NCI-H1048 (cell line): ENCODE data around the gene OGFOD3.
A peak's percentile ranks its signal among the peaks of the same experiment; 100 is the strongest.
"Not testable (repeated sequence)": the region's sequence is repeated elsewhere in the genome, so short reads cannot be mapped to it uniquely, and the experiment has no call there.

Source experiments
- DNase-seq: peaks from one replicate; lab custom pipeline; 2025; lab: John Stamatoyannopoulos, UW

OGFOD3 gene

GRCh38 chr17:82351713-82352488 is 66.5 kb downstream of the OGFOD3 start:
- DNase-seq = peak; percentile 62

- no peak for DNase-seq
Measured at GRCh38 chr17:82351254-82351712, 67.1 kb downstream of the OGFOD3 start.

GRCh38 chr17:82350182-82351030 is 68.0 kb downstream of the OGFOD3 start:
- DNase-seq = no peak

- no peak for DNase-seq
Measured at GRCh38 chr17:82349287-82349701, 69.1 kb downstream of the OGFOD3 start.

GRCh38 chr17:82348866-82349265 is 69.5 kb downstream of the OGFOD3 start:
- DNase-seq = no peak

- no peak for DNase-seq
Measured at GRCh38 chr17:82348434-82348833, 70.0 kb downstream of the OGFOD3 start.

GRCh38 chr17:82347994-82348393 is 70.4 kb downstream of the OGFOD3 start:
- DNase-seq = not testable (repeated sequence)

- DNase-seq = no peak
Measured at GRCh38 chr17:82346342-82347300, 71.8 kb downstream of the OGFOD3 start.

- DNase-seq = no peak
Measured at GRCh38 chr17:82345151-82345976, 73.0 kb downstream of the OGFOD3 start.

- no peak for DNase-seq
Measured at GRCh38 chr17:82344175-82344907, 74.0 kb downstream of the OGFOD3 start.

GRCh38 chr17:82343560-82343959 is 74.8 kb downstream of the OGFOD3 start:
- DNase-seq = no peak

- DNase-seq = no peak
Measured at GRCh38 chr17:82342361-82343079, 75.9 kb downstream of the OGFOD3 start.

GRCh38 chr17:82339634-82340580 is 78.5 kb downstream of the OGFOD3 start:
- DNase-seq = no peak
